OCI-M1 (cell line): ENCODE measurements around the gene GABPB1.

ENCODE experiments used
- DNase-seq: peaks from one replicate; lab custom pipeline; 2025; lab: John Stamatoyannopoulos, UW

GABPB1 gene

GRCh38 chr15:50277370-50277769, 77.6 kb downstream of the GABPB1 start:
- DNase-seq: no peak

- no peak for DNase-seq
These were observed 79.1 kb downstream of the GABPB1 start for GRCh38 chr15:50275908-50276307.

DNA sequence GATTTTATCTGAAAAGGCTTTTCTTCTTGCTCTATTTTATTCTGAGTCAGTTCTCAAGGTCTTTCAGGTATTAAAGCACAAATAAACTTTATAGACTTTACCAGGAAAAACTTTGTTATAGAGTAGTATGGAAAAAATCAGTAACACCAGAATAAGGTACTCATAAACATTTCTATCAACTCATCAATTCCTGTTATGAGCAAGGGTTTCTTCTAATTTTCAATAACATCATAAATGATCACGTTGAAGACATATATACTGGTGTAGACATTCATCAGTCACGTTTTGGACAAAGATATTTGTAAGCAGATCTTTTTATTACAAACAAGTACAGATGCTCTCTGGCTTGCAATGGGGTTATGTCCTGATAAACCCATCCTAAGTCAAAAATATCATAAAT, 79.9 kb downstream of the GABPB1 start:
- DNase-seq: no peak

DNA sequence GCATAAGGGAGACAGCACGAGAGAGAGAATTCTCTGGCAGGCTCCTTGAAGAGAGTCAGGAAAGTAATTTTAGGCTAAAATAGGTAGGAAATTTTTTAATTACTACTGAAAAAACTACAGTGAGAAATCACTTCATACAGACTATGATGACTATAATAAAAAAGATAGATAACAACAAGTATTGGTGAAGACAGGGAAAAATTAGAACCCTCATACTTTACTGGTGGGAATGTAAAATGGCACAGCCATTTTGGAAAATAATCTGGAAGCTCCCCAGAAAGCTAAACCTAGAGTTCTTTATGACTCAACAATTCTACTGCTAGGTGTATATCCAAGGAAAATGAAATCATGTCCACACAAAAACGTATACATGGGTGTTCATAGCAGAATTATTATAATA, 87.4 kb downstream of the GABPB1 start:
- no peak for DNase-seq

GRCh38 chr15:50265620-50266019, 89.4 kb downstream of the GABPB1 start, which contains the start of gene HDC:
TSS of gene HDC (minus strand) at chr15:50265726. CDS start at chr15:50265623, 103 bp downstream.
- no peak for DNase-seq

DNA sequence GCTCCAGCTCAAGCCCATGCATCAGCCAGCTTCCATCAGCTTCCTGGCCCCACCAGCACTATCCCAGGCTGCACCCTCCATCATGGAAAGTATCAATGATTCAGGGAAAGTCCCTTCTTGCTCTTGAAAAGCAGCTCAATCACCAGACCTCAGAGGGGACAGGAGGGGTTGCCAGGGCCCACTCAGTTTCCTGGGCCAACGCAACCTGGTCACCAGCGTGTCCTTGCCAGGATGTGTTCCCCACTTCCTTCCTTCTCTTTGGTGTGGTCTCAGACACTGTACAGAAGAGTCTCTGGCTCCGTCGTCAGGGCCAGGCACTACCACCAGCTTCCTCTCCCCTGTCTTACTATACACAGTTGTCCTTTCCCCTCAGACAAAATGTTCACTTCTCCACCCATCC, 92.5 kb downstream of the GABPB1 start:
- no peak for DNase-seq

GRCh38 chr15:50261981-50262380, 93.0 kb downstream of the GABPB1 start:
- peak; percentile 66 for DNase-seq

DNA sequence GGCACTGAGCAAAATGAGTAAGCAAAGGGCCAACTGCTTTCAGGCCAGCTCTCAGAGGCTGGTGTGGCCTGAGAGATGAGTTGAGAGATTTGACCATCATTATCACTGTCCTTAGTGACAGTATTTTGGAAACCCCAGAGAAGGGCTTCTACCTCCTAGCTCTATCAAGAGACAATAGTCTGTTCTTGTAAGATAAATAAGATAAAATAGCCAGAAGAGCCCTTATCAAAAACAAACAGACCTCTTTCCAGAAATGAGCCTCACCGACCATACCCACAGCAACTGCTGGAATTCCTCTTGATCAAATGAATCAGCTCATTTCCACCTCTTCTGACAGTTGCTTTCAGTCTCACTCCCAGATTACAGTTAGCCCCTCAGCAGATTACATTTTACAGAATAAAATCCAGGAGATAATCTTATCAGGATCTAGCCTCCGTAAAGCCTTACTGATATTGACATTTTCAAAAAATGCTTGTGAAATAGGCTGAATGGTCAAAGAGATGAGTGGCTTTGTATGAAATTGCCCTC, 94.0 kb downstream of the GABPB1 start:
- DNase-seq: peak; percentile 99

GRCh38 chr15:50259276-50259675, 95.7 kb downstream of the GABPB1 start:
- DNase-seq: peak; percentile 54

- peak; percentile 47 for DNase-seq
These were observed 97.1 kb downstream of the GABPB1 start for GRCh38 chr15:50257924-50258323.

DNA sequence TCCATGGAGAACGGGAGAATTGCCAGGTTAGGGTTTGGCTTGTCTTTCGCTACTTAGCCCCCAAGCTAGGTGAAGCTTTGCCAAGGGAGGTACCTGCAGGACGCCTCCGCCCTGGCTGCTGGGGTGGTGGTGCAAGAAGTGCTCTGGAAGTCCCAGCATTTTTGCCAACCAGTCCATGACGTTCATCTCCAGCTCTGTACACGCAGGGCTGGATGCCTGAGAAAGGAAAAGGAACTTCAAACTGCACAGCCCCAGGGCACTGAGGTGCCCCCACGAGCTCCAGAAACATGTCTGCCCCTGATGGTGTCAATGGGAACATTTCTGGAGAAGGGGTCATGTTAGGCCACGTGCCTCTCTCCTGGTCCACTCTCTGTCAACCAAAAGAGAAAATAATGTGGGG, 97.7 kb downstream of the GABPB1 start:
- DNase-seq: peak; percentile 12

- DNase-seq: peak; percentile 55
These were observed 98.6 kb downstream of the GABPB1 start for GRCh38 chr15:50256188-50257041.

DNA sequence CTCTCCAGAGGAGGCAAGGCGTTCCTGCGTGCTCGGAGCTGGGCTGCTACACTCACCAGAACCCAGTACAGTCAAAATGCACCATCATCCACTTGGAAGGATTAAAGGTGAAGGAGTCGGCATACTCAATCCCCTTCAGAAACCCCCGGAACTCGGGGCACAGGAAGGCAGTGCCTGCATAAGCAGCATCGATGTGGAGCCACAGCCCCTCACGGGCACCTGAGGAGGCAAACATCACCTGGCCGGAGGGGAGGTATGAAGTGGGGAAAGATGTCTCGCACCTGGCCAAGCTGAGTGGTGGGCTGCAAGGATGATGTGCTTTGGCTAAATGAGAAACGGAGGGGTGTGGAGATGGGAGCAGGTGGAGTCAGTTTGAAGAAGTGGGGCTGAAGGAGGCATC, 102.4 kb downstream of the GABPB1 start:
- no peak for DNase-seq

DNA sequence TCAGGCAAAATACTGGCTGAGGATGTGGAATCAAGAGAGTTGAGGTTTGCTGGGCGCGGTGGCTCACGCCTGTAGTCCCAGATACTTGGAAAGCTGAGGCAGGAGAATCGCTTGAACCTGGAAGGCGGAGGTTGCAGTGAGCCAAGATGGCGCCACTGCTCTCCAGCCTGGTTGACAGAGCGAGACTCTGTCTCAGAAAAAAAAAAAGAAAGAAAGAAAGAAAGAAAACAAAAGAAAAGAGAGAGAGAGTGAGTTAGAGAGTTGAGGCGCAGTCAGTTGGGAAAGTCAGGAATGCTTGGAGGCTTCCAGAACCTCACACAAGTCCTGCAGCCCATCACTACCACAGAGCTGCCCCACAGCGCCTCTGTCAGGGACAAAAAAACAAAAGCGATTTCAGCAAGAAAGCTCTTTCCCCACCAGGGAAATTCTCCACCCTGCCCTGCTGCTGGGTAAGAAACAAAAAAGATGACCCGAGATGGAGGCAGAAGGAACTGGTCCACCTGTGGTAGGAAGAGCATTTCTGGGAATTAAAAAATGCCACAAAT, 103.3 kb downstream of the GABPB1 start:
- no peak for DNase-seq

- peak; percentile 11 for DNase-seq
These were observed 104.1 kb downstream of the GABPB1 start for GRCh38 chr15:50250760-50251394.

DNA sequence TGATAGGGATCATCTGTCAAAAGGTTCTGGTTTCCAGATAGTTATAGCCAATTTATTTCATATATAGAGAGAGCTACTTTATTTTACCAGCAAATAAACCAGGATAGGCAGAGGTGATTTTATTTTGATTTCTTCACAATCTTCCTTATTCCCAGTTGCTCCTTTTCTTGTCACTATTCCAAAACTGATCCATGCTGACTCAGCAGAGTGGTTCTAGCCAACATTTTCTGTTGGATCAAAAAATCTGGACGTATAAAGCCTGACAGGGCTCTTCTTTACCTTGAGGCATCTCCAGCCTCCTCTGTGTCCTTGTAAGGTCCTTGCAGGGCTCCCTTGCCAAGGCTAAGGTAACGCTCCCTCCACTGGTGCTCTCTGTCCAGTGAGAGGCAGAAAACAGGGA, 105.3 kb downstream of the GABPB1 start:
- no peak for DNase-seq

GRCh38 chr15:50248994-50249582, 105.9 kb downstream of the GABPB1 start:
- no peak for DNase-seq

- peak; percentile 94 for DNase-seq
These were observed 107.0 kb downstream of the GABPB1 start for GRCh38 chr15:50247819-50248655.

DNA sequence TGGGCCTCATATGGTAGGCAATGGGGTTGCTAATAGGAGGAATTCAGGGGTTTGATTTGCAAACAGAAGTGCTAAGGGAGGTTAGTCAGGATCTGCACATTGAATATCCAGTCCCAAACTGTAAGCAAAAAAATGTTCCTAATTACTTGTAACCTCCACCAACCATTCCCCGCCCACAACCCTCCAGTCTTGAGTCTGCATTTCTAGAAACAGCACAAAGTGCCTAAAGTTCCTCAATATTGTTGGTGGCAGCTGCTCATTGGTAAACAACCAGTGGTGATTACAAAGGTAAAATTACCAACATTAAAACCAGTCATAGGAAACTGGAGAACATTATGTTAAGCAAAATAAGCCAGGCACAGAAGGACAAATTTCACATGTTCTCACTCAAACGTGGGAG, 108.4 kb downstream of the GABPB1 start:
- DNase-seq: peak; percentile 23

- DNase-seq: no peak
These were observed 109.9 kb downstream of the GABPB1 start for GRCh38 chr15:50244959-50245624.

- peak; percentile 79 for DNase-seq
These were observed 110.8 kb downstream of the GABPB1 start for GRCh38 chr15:50244153-50244552.
